ENCODE measurements around the gene OLR1.

- TF ChIP-seq CTCF (IDR thresholded peaks at IDR 0.05; ENCODE audit: low read length) (no peak), EZH2 (optimal IDR thresholded peaks at IDR 0.05; ENCODE audit: low read depth, low read length) (no peak), EZH2phosphoT487 (IDR thresholded peaks at IDR 0.05; ENCODE audit: low read length) (no peak)
Measured at GRCh38 chr12:10135126-10135525, 36.8 kb downstream of the OLR1 start.
